Measurements from ENCODE around the gene PAH.

DNA sequence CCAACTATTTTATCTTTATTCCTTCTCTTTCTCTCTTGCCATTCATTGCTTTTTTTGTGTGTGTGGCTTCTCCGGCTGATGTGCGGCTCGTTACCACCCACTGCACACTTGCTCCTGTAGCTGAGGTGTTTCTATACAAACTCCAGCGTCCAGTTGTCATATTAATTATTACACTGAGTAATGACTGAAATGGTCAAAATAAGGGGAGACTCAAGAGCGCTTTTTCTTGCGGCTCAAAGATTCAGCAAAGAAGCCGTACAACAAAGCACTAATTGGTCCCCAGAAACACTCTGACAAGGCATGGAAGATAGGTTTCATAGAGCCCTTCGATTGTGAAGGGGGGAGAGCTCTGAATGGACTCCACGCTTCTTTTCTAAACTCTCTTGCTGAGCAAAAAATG lies 34.8 kb upstream of the PAH start:
- TF ChIP-seq BACH1 (IDR thresholded peaks at IDR 0.05; ENCODE audit: borderline replicate concordance), result no peak
- TF ChIP-seq EGR1 (IDR thresholded peaks at IDR 0.05; ENCODE audit: borderline replicate concordance in 1 of 2, low read depth in 2 of 2, low read length in 2 of 2), result no peak
- TF ChIP-seq, protein P1, sequence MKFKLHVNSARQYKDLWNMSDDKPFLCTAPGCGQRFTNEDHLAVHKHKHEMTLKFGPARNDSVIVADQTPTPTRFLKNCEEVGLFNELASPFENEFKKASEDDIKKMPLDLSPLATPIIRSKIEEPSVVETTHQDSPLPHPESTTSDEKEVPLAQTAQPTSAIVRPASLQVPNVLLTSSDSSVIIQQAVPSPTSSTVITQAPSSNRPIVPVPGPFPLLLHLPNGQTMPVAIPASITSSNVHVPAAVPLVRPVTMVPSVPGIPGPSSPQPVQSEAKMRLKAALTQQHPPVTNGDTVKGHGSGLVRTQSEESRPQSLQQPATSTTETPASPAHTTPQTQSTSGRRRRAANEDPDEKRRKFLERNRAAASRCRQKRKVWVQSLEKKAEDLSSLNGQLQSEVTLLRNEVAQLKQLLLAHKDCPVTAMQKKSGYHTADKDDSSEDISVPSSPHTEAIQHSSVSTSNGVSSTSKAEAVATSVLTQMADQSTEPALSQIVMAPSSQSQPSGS (IDR thresholded peaks at IDR 0.05; ENCODE audit: low read length), result no peak
- TF ChIP-seq SIX5 (IDR thresholded peaks at IDR 0.05; ENCODE audit: low read depth, low read length, severe bottlenecking), result no peak
- TF ChIP-seq JUND (IDR thresholded peaks at IDR 0.05; ENCODE audit: low read depth, low read length), result no peak
- TF ChIP-seq ESRRA (IDR thresholded peaks at IDR 0.05; ENCODE audit: low read length), result no peak
- TF ChIP-seq, protein P2, sequence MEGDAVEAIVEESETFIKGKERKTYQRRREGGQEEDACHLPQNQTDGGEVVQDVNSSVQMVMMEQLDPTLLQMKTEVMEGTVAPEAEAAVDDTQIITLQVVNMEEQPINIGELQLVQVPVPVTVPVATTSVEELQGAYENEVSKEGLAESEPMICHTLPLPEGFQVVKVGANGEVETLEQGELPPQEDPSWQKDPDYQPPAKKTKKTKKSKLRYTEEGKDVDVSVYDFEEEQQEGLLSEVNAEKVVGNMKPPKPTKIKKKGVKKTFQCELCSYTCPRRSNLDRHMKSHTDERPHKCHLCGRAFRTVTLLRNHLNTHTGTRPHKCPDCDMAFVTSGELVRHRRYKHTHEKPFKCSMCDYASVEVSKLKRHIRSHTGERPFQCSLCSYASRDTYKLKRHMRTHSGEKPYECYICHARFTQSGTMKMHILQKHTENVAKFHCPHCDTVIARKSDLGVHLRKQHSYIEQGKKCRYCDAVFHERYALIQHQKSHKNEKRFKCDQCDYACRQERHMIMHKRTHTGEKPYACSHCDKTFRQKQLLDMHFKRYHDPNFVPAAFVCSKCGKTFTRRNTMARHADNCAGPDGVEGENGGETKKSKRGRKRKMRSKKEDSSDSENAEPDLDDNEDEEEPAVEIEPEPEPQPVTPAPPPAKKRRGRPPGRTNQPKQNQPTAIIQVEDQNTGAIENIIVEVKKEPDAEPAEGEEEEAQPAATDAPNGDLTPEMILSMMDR (IDR thresholded peaks at IDR 0.05 in 2 of 3, conservative IDR thresholded peaks at IDR 0.05 in 1 of 3; ENCODE audit: control insufficient read depth in 2 of 3, extremely low read depth in 1 of 3, insufficient read depth in 1 of 3, low read depth in 3 of 3, low read length in 3 of 3), result no peak
- TF ChIP-seq POLR2A (IDR thresholded peaks at IDR 0.05; ENCODE audit: low read depth, low read length), result no peak
- TF ChIP-seq TBL1XR1 (IDR thresholded peaks at IDR 0.05; ENCODE audit: low read depth, low read length), result no peak
- no peak for TF ChIP-seq POLR2AphosphoS5 (IDR thresholded peaks at IDR 0.05; ENCODE audit: low read length)
- TF ChIP-seq RAD21 (IDR thresholded peaks at IDR 0.05; ENCODE audit: insufficient read depth, low read depth, low read length), result no peak

All from GM12878 (cell line).